ENCODE data around the gene OR1I1.

GRCh38 chr19:15104003-15104402 is 22.0 kb downstream of the OR1I1 start:
- TF ChIP-seq CREB1 (CRISPR knock-in tag; IDR thresholded peaks at IDR 0.05) = no peak
- TF ChIP-seq ATF2 (CRISPR knock-in tag; IDR thresholded peaks at IDR 0.05; ENCODE audit: borderline replicate concordance, low read depth) = no peak
- TF ChIP-seq CTCF (IDR thresholded peaks at IDR 0.05) = no peak
- no peak for TF ChIP-seq AFF4 (CRISPR knock-in tag; IDR thresholded peaks at IDR 0.05; ENCODE audit: borderline replicate concordance)
- TF ChIP-seq JUN (CRISPR knock-in tag; IDR thresholded peaks at IDR 0.05) = no peak
